BLaER1 (cell line): ENCODE results near the gene IL36A.

ENCODE experiments used
- H3K27ac ChIP-seq: shearing (Covaris generic); formaldehyde crosslinking; 2 replicates; pipeline ENCODE4 v1.8.1; 2022
- H3K27me3 ChIP-seq: shearing (Covaris generic); formaldehyde crosslinking; 2 replicates; pipeline ENCODE4 v1.8.1; 2022
- H3K36me3 ChIP-seq: shearing (Covaris generic); formaldehyde crosslinking; 2 replicates; pipeline ENCODE4 v1.8.1; 2022
- H3K4me1 ChIP-seq: shearing (Covaris generic); formaldehyde crosslinking; 2 replicates; pipeline ENCODE4 v1.8.1; 2022
- H3K4me2 ChIP-seq: shearing (Covaris generic); formaldehyde crosslinking; 2 replicates; pipeline ENCODE4 v1.8.1; 2022
- H3K4me3 ChIP-seq: shearing (Covaris generic); formaldehyde crosslinking; 2 replicates; pipeline ENCODE4 v1.8.1; 2022
- H3K9ac ChIP-seq: shearing (Covaris generic); formaldehyde crosslinking; 2 replicates; pipeline ENCODE4 v1.8.1; 2022
- H3K9me3 ChIP-seq: shearing (Covaris generic); formaldehyde crosslinking; 2 replicates; pipeline ENCODE4 v1.8.1; 2022
- H4K20me1 ChIP-seq: shearing (Covaris generic); formaldehyde crosslinking; 2 replicates; pipeline ENCODE4 v1.8.1; 2022
- Cebpa-rat ChIP-seq: shearing (Covaris generic); IDR thresholded peaks from 2 replicates; pipeline ENCODE4 v1.8.1; 2022

IL36A gene

GRCh38 chr2:112973156-112973555 is 32.1 kb upstream of the IL36A start:
- Histone ChIP-seq H3K36me3 (no peaks in the 10 kb centered on the region), H3K4me3 (no peak overlapping the region), H3K4me2 (no peak overlapping the region), H3K27ac (no peak overlapping the region), H4K20me1 (no peaks in the 10 kb centered on the region), H3K9me3 (no peaks in the 10 kb centered on the region), H3K27me3 (no peaks in the 10 kb centered on the region), H3K9ac (no peak overlapping the region), H3K4me1 (no peaks in the 10 kb centered on the region)
- TF ChIP-seq Cebpa-rat, result no peak

GRCh38 chr2:112977559-112978056 is 27.7 kb upstream of the IL36A start, which contains the start of gene IL36G:
Gene IL36G (plus strand): TSS chr2:112978006. CDS start chr2:112978639, 633 bp downstream.
- Histone ChIP-seq H4K20me1 (no peaks in the 10 kb centered on the region), H3K4me1 (no peaks in the 10 kb centered on the region), H3K27me3 (no peaks in the 10 kb centered on the region), H3K36me3 (no peaks in the 10 kb centered on the region), H3K9ac (no peak within 1 kb of the TSS), H3K9me3 (no peaks in the 10 kb centered on the region), H3K27ac (no peak within 1 kb of the TSS), H3K4me3 (no peak within 1 kb of the TSS), H3K4me2 (no peak within 1 kb of the TSS)
- no peak for TF ChIP-seq Cebpa-rat

GRCh38 chr2:112979731-112980130 is 25.5 kb upstream of the IL36A start:
- Histone ChIP-seq H4K20me1 (no peaks in the 10 kb centered on the region), H3K4me2 (no peak overlapping the region), H3K4me1 (no peaks in the 10 kb centered on the region), H3K9ac (no peak overlapping the region), H3K36me3 (no peaks in the 10 kb centered on the region), H3K27me3 (no peaks in the 10 kb centered on the region), H3K4me3 (no peak overlapping the region), H3K27ac (no peak overlapping the region), H3K9me3 (no peaks in the 10 kb centered on the region)
- no peak for TF ChIP-seq Cebpa-rat

DNA sequence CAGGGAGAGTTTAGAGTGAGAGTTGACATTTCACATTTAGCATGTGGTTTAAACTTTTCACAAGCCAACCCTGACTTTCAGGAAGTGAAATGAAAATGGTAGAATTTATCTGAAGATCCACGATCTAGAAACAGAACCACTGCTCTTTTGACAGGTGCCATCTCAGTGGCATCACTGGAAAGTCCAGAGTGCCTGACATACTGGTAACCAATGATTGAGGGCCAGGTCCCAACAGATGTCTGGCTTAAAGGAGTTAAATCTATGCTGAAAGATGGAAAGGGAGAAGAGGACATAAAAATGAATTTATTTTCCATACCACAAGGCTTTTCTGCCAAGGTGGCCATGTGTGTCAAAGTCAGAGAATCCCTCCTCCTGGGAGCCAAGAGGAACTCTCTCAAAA is 24.7 kb upstream of the IL36A start:
- no peak overlapping the region for H3K9ac ChIP-seq
- no peaks in the 10 kb centered on the region for H3K9me3 ChIP-seq
- no peaks in the 10 kb centered on the region for H4K20me1 ChIP-seq
- no peaks in the 10 kb centered on the region for H3K27me3 ChIP-seq
- H3K4me1 ChIP-seq, result no peaks in the 10 kb centered on the region
- H3K4me3 ChIP-seq, result no peak overlapping the region
- no peaks in the 10 kb centered on the region for H3K36me3 ChIP-seq
- H3K4me2 ChIP-seq, result no peak overlapping the region
- H3K27ac ChIP-seq, result no peak overlapping the region
- no peak for TF ChIP-seq Cebpa-rat

- Histone ChIP-seq H3K4me2 (no peak overlapping the region), H3K9ac (no peak overlapping the region), H3K4me3 (no peak overlapping the region), H3K4me1 (no peaks in the 10 kb centered on the region), H3K27ac (no peak overlapping the region), H3K9me3 (peaks cover 13% of the 10 kb centered on the region; the same call in 1 of the 2 replicates), H4K20me1 (no peaks in the 10 kb centered on the region), H3K36me3 (no peaks in the 10 kb centered on the region), H3K27me3 (no peaks in the 10 kb centered on the region)
- TF ChIP-seq Cebpa-rat, result no peak
Measured at GRCh38 chr2:112985090-112985489, 20.2 kb upstream of the IL36A start.

GRCh38 chr2:112989611-112990010 is 15.6 kb upstream of the IL36A start:
- TF ChIP-seq Cebpa-rat, result no peak
- H3K9me3 ChIP-seq, result peaks cover 24% of the 10 kb centered on the region
- H3K27me3 ChIP-seq, result no peaks in the 10 kb centered on the region
- no peak overlapping the region for H3K9ac ChIP-seq
- no peaks in the 10 kb centered on the region for H4K20me1 ChIP-seq
- no peaks in the 10 kb centered on the region for H3K36me3 ChIP-seq
- no peak overlapping the region for H3K27ac ChIP-seq
- no peak overlapping the region for H3K4me3 ChIP-seq
- H3K4me1 ChIP-seq, result no peaks in the 10 kb centered on the region
- H3K4me2 ChIP-seq, result no peak overlapping the region

GRCh38 chr2:112993831-112994230 is 11.4 kb upstream of the IL36A start:
- Histone ChIP-seq H3K4me1 (peaks cover 9% of the 10 kb centered on the region), H4K20me1 (no peaks in the 10 kb centered on the region), H3K9me3 (peaks cover 22% of the 10 kb centered on the region), H3K36me3 (no peaks in the 10 kb centered on the region), H3K9ac (no peak overlapping the region), H3K27ac (no peak overlapping the region), H3K4me3 (no peak overlapping the region), H3K27me3 (no peaks in the 10 kb centered on the region), H3K4me2 (no peak overlapping the region)
- TF ChIP-seq Cebpa-rat, result no peak

GRCh38 chr2:112994648-112995047 is 10.6 kb upstream of the IL36A start:
- Histone ChIP-seq H3K27ac (no peak overlapping the region), H3K9me3 (peaks cover 20% of the 10 kb centered on the region), H3K36me3 (no peaks in the 10 kb centered on the region), H4K20me1 (no peaks in the 10 kb centered on the region), H3K9ac (no peak overlapping the region), H3K4me2 (no peak overlapping the region), H3K27me3 (no peaks in the 10 kb centered on the region), H3K4me3 (no peak overlapping the region), H3K4me1 (peaks cover 9% of the 10 kb centered on the region)
- no peak for TF ChIP-seq Cebpa-rat

- no peaks in the 10 kb centered on the region for H3K27me3 ChIP-seq
- H3K9me3 ChIP-seq, result peaks cover 25% of the 10 kb centered on the region
- no peaks in the 10 kb centered on the region for H4K20me1 ChIP-seq
- no peaks in the 10 kb centered on the region for H3K36me3 ChIP-seq
- no peak overlapping the region for H3K4me2 ChIP-seq
- H3K4me3 ChIP-seq, result no peak overlapping the region
- no peak overlapping the region for H3K27ac ChIP-seq
- H3K9ac ChIP-seq, result no peak overlapping the region
- no peak for TF ChIP-seq Cebpa-rat
- H3K4me1 ChIP-seq, result peaks cover 9% of the 10 kb centered on the region
Measured at GRCh38 chr2:112995346-112995920, 9.8 kb upstream of the IL36A start.

GRCh38 chr2:112996635-112997034 is 8.6 kb upstream of the IL36A start:
- Histone ChIP-seq H3K9ac (no peak overlapping the region), H3K4me2 (peak overlapping the region; percentile 56), H3K9me3 (peaks cover 30% of the 10 kb centered on the region), H3K4me1 (peaks cover 9% of the 10 kb centered on the region), H3K27ac (0 out of 2 replicates have a peak overlapping the region, but pooled peaks have one; percentile 14), H4K20me1 (no peaks in the 10 kb centered on the region), H3K27me3 (no peaks in the 10 kb centered on the region), H3K4me3 (no peak overlapping the region), H3K36me3 (no peaks in the 10 kb centered on the region)
- TF ChIP-seq Cebpa-rat, result no peak

- no peak for TF ChIP-seq Cebpa-rat
- Histone ChIP-seq H3K9me3 (peaks cover 27% of the 10 kb centered on the region), H3K27ac (no peak overlapping the region), H3K4me1 (peaks cover 9% of the 10 kb centered on the region), H3K36me3 (no peaks in the 10 kb centered on the region), H4K20me1 (no peaks in the 10 kb centered on the region), H3K4me3 (no peak overlapping the region), H3K9ac (no peak overlapping the region), H3K4me2 (peak overlapping the region; percentile 56), H3K27me3 (no peaks in the 10 kb centered on the region)
Measured at GRCh38 chr2:112997151-112997550, 8.1 kb upstream of the IL36A start.
